AG04450 (cell line): Measurements from ENCODE around the gene AP2B1. TPM values are rescaled to one million over a fixed set of nuclear protein-coding genes. Genes with fewer than 3 reads are reported as not detected.

Source experiments
- CTCF ChIA-PET: fragments of 300-600, 350-600 bp; formaldehyde crosslinking; extraction: SDS; loops from one replicate; lab custom pipeline; 2022; ENCODE audit warnings: antibody characterized with exemption, inconsistent platforms; lab: Charles Lee
- POLR2A ChIA-PET: fragments of 350-600 bp; formaldehyde crosslinking; extraction: SDS; loops from one replicate; lab custom pipeline; 2021; ENCODE audit warnings: antibody characterized with exemption, inconsistent platforms; lab: Yijun Ruan, JAX
- DNase-seq: peaks from one replicate; pipeline ENCODE4 v3.0.0-alpha.2; 2011; ENCODE audit warnings: low read depth, low spot score
- H3K27ac ChIP-seq: one replicate; pipeline ENCODE4 v1.5.1; 2012; ENCODE audit warnings: low read depth, low read length, control low read depth
- H3K27me3 ChIP-seq: one replicate; pipeline ENCODE4 v1.6.0; 2012; ENCODE audit warnings: low read length; ENCODE audit not compliant: control insufficient read depth, insufficient read depth
- H3K4me3 ChIP-seq: 2 replicates; pipeline ENCODE4 v1.5.1; 2011; ENCODE audit warnings: mild to moderate bottlenecking, low read depth, low read length, control low read depth
- H3K9me3 ChIP-seq: 2 replicates; pipeline ENCODE4 v1.5.1; 2012; ENCODE audit warnings: low read length; ENCODE audit not compliant: control insufficient read depth, insufficient read depth
- CTCF ChIP-seq: IDR thresholded peaks from 2 replicates; pipeline ENCODE4 v1.5.1; 2011; ENCODE audit warnings: low read depth, low read length, control low read depth, inconsistent platforms
- polyA plus RNA-seq: library from polyadenylated mRNA; depleted of rRNA; stranded (reverse); fragments of >200 nt; gene quantifications from 2 replicates; pipeline ENCODE4 v1.2.3, GENCODE V29; 2011

The AP2B1 gene
- polyA plus RNA-seq, 1 experiment, result 258 TPM

GRCh38 chr17:35666967-35667532 lies 79.9 kb downstream of the AP2B1 start:
- H3K4me3 ChIP-seq, result no peak overlapping the region
- no peaks in the 10 kb centered on the region for H3K27me3 ChIP-seq
- H3K27ac ChIP-seq, result no peak overlapping the region
- TF ChIP-seq CTCF, result no peak
- ChIA-PET POLR2A (interaction anchor here (0.6 kb wide), 1 partner anchor 48 kb away, joined by 3 read pairs; no protein-coding TSS in a partner anchor), CTCF (interaction anchor here (0.6 to 2.8 kb wide), 3 partner anchors 10 to 80 kb away, joined by 3 to 12 read pairs (median 3); no protein-coding TSS in a partner anchor)
- no peak for DNase-seq
- no peaks in the 10 kb centered on the region for H3K9me3 ChIP-seq

- POLR2A ChIA-PET, result interaction anchor here (0.7 kb wide), 1 partner anchor 17 kb away, joined by 6 read pairs; no protein-coding TSS in a partner anchor
- Histone ChIP-seq H3K4me3 (no peak overlapping the region), H3K9me3 (no peaks in the 10 kb centered on the region), H3K27ac (no peak overlapping the region), H3K27me3 (no peaks in the 10 kb centered on the region)
- peak; percentile 3 for DNase-seq
- CTCF ChIA-PET, result interaction anchor here (1.4 kb wide), 1 partner anchor 79 kb away, joined by 4 read pairs; no protein-coding TSS in a partner anchor
- no peak for TF ChIP-seq CTCF
Measured at GRCh38 chr17:35668802-35669201, 81.7 kb downstream of the AP2B1 start.

- H3K4me3 ChIP-seq, result no peak overlapping the region
- no peak overlapping the region for H3K27ac ChIP-seq
- no peaks in the 10 kb centered on the region for H3K9me3 ChIP-seq
- TF ChIP-seq CTCF, result no peak
- H3K27me3 ChIP-seq, result no peaks in the 10 kb centered on the region
- POLR2A ChIA-PET, result no interaction called here
- CTCF ChIA-PET, result no interaction called here
- DNase-seq, result no peak
Measured at GRCh38 chr17:35674552-35674951, 87.4 kb downstream of the AP2B1 start.

GRCh38 chr17:35676441-35676840 lies 89.3 kb downstream of the AP2B1 start:
- Histone ChIP-seq H3K27ac (no peak overlapping the region), H3K4me3 (no peak overlapping the region), H3K9me3 (no peaks in the 10 kb centered on the region), H3K27me3 (no peaks in the 10 kb centered on the region)
- no peak for TF ChIP-seq CTCF
- ChIA-PET POLR2A (no interaction called here), CTCF (interaction anchor here (0.6 kb wide), 1 partner anchor 10 kb away, joined by 3 read pairs; no protein-coding TSS in a partner anchor)
- DNase-seq, result no peak

- Histone ChIP-seq H3K27ac (no peak overlapping the region), H3K9me3 (no peaks in the 10 kb centered on the region), H3K27me3 (no peaks in the 10 kb centered on the region), H3K4me3 (no peak overlapping the region)
- TF ChIP-seq CTCF, result no peak
- no peak for DNase-seq
- CTCF ChIA-PET, result interaction anchor here (0.6 kb wide), 4 partner anchors 65 to 247 kb away, joined by 3 to 4 read pairs (median 3); no protein-coding TSS in a partner anchor
- POLR2A ChIA-PET, result no interaction called here
Measured at GRCh38 chr17:35679007-35679682, 92.0 kb downstream of the AP2B1 start.
